Stimulated activated CD8-positive, alpha-beta memory T cell treated with anti-CD3 and anti-CD28 coated beads, Interleukin-4, amount 100 ng/mL, for 1 hour (primary cell): ENCODE measurements around the gene JAML.

Source experiments
- DNase-seq, 2 donors: peaks; one replicate each; pipeline ENCODE4 v3.0.0-alpha.2; 2020; ENCODE audit warnings: low read depth in 2 of 2, low spot score in 1 of 2

Gene JAML

GRCh38 chr11:118240999-118241763 lies 16.4 kb upstream of the JAML start:
- DNase-seq, result no peak

GRCh38 chr11:118239509-118240205 lies 14.8 kb upstream of the JAML start:
- no peak for DNase-seq

- no peak for DNase-seq
These were observed 14.1 kb upstream of the JAML start for GRCh38 chr11:118238929-118239328.

- DNase-seq, result no peak
These were observed 13.6 kb upstream of the JAML start for GRCh38 chr11:118238421-118238820.

GRCh38 chr11:118236170-118236569 lies 11.4 kb upstream of the JAML start:
- DNase-seq, result no peak

- DNase-seq, result no peak
These were observed 10.0 kb upstream of the JAML start for GRCh38 chr11:118234833-118235232.

- no peak for DNase-seq
These were observed 9.0 kb upstream of the JAML start for GRCh38 chr11:118233850-118234249.

- no peak for DNase-seq
These were observed 8.6 kb upstream of the JAML start for GRCh38 chr11:118233377-118233776.

GRCh38 chr11:118232659-118233058 lies 7.8 kb upstream of the JAML start:
- DNase-seq, result no peak

GRCh38 chr11:118231461-118231860 lies 6.7 kb upstream of the JAML start:
- DNase-seq, result no peak

- no peak for DNase-seq
These were observed 5.3 kb upstream of the JAML start for GRCh38 chr11:118230088-118230487.

GRCh38 chr11:118229274-118229847 lies 4.5 kb upstream of the JAML start:
- DNase-seq, result no peak

GRCh38 chr11:118227865-118228785 lies 3.3 kb upstream of the JAML start:
- no peak for DNase-seq

GRCh38 chr11:118226781-118227180 lies 2.0 kb upstream of the JAML start:
- DNase-seq, result no peak

GRCh38 chr11:118226296-118226695 lies 1.5 kb upstream of the JAML start:
- DNase-seq, result no peak

- no peak for DNase-seq
These were observed 819 bp downstream of the JAML start for GRCh38 chr11:118223992-118224391.

GRCh38 chr11:118223570-118223969 lies 1.2 kb downstream of the JAML start:
- DNase-seq, result no peak

GRCh38 chr11:118222437-118222836 lies 2.4 kb downstream of the JAML start:
- no peak for DNase-seq

GRCh38 chr11:118221419-118221818 lies 3.4 kb downstream of the JAML start:
- DNase-seq, result no peak

- no peak for DNase-seq
These were observed 5.1 kb downstream of the JAML start for GRCh38 chr11:118219732-118220131.

- no peak for DNase-seq
These were observed 5.6 kb downstream of the JAML start for GRCh38 chr11:118219244-118219643.
